GM19463 (cell line): ENCODE measurements around the gene IL9.
"Not testable (repeated sequence)": the region's sequence is repeated elsewhere in the genome, so short reads cannot be mapped to it uniquely, and the experiment has no call there.

Experiments used
- ATAC-seq: cut with Tn5 transposase; IDR thresholded peaks from one replicate; pipeline ENCODE4 v1.9.1; 2021; ENCODE audit warnings: mild to moderate bottlenecking, moderate library complexity; ENCODE audit not compliant: unreplicated experiment

Gene IL9

DNA sequence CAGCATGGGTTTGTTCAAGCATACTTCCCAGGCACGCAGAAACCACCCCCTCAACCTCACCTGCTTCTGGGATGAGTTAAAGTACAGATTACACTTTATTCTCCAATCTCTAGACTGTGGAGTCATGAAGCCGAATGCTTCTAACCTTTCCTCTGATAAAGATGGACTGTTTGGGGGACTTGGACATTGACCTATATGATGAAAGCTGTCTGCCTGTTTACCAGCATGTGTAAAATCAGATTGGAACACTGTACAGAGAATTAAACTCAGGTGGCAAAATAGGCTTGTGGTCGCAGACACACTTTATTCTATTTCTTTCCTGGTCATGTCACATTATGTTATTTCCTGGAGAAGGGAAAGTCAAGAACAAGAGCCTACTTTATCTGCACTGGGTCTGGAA lies 25.7 kb downstream of the IL9 start:
- ATAC-seq = no peak

DNA sequence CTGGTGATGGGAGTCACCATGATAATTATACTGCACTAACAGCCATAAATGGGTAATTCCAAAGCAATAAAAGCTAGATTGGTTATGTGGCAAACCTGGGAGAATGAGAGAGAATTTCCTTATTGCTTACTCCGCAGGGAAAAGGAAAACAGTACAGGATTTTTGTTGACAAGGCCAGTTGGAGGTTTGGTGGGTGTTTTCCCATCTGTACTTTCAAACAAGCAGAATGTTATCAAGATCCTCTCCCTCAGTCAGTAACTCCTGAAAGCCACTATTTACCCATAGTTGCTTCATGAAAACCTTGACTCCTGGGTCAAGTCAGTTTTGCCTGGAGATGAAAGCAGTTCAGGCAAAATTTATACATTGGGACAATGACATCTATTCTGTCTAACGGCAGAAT lies 26.4 kb downstream of the IL9 start:
- ATAC-seq = no peak

DNA sequence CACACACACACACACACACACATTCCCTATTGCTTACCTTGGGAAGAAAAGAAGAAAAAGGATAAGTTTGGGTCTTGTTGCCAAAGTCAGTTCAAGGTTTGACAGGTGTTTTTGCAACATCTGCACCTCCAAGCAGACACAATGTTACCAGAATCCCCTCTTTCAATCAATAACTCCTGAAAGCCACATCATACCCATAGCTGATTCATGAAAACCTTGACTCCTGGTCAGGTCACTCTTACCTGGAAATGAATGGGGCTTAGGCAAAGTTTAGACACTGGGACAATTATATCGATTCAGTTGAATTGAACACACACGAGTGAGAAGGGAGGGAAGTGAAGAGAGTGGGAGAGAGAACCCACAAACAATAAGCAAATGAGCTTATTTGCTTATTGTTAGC lies 27.0 kb downstream of the IL9 start:
- ATAC-seq = no peak

DNA sequence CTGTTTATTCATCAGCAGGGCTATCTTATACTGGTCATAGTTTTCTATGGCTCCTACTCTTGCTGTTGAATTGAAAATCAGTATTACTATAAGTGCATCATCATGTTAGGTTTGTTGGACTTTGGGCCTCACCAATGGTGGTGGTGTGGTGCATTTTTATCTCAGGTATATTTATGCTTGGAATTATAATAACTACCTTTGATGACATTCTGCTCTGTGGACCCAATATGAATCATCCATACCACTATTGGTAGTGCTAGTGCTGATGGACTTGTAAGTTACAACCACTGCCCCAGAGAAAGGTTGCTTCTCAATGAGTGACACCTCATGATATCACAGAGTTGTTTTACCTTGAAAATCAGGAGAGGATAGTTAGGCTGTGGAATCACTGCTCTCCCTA lies 28.0 kb downstream of the IL9 start:
- ATAC-seq = no peak

DNA sequence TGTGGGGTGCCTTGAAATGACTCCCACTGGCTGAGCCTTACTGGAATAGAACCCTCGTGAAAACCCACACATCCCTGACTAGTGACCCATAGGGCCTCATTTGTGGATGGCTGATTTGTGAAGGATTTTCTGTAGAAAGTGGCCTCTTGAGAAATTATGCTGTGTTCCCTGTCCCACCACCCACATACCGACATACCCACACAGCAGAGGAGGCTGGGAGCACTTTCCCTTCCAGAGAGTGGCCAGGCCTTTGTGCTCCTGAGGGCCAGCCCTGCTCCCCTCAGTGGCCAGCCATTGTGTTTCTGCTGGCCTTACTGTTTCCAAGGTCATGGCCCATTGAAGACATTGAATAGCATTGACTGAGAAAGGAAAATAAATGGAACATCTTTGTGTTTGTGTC lies 29.6 kb downstream of the IL9 start:
- ATAC-seq = no peak

DNA sequence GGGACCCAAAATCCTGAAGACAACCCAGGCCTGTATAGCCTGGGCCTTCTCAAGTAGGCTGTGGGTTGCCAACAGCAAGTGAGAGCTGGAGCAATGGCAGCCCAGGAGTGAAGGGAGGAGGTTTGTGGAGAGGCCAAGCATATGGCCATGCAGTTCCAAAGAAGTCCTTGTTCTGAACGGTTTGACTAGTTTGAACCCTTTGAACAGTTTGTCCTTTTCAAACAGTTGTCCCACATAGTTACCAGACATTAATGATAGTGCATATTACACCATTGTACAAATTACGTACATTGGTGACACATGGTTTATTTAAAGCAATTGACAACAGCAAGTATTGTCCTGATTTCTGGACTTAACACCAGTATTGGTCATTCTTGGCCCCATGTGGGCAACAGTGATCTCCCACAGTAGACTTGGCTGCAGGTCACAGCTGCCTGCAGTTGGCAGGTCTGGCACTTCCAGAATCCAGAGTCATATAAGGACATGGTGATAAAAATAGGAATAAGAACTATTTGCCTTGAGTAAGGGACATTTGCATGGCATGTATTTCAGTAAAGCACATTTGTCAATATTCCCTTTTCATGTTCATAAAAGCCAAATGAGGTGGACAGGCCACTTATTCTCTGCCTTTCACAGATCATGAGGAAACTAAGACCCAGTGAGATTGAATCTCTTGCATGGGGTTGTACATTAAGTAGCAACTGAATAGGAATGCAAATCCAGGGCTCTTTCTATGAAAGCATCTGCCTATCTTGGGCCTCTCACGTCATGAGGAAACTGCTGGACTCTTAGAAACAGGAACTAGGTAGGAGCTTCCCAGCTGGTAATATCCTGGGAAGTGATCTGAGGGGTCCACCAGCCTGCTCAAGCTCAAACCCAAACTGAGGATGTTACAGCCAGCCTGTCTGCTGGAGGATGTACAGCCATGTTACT lies 30.9 kb downstream of the IL9 start:
- ATAC-seq = no peak

DNA sequence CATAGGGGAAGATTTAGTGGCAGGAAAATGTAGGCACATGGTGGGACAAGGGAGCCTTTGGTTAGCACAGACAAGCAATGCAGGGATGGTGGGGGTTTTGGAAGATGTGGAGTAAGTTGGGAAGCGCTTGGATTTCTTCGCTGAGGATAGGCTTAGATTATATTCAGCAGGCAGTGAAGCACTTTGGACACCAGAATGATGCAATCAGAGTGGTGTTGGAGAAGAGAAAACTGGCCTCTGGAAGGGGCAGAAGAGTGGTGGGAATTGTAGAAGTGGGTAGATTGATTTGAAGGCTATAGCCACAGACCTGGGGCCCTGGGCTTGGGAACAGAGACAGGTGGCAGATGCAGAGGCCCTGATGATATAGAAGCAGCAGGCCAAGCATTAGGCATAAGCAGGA lies 32.9 kb downstream of the IL9 start:
- ATAC-seq = no peak

DNA sequence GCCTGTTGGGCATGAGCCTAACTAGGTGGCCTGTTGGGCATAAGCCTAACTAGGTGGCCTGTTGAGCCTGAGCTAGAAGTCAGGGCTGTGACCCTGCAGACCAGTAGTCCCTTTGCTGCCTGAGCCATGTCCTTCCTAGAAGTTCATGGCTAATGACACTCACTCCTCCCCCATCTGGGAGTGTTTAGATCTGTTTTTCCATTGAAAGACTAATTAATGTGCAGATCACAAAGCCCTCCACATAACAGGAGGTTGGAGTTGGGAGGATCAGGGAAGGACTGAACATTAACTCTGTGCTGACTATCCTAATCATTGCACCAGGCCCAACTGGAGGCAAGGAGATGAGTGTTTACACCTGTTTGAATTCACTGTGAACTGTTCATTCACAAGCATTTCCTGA lies 33.6 kb downstream of the IL9 start:
- ATAC-seq = no peak

DNA sequence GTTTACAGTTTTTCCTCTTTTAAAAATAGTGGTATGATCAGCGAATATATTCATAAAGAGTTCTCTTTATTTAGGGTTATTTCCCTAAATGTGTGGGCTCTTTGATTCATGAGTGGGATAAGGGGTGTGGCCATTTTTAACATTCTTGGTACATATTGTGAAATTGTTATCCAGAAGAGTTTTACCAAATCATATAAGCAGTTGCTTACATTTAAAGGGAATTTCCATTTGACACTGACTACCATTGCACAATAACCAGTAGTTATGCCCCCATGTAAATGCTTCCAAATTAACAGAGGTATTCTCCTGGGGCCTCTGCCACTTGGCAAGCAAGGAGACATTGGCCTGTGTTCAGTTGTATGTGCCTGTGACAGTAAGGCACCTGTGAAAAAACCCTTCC lies 34.0 kb downstream of the IL9 start:
- ATAC-seq = no peak

DNA sequence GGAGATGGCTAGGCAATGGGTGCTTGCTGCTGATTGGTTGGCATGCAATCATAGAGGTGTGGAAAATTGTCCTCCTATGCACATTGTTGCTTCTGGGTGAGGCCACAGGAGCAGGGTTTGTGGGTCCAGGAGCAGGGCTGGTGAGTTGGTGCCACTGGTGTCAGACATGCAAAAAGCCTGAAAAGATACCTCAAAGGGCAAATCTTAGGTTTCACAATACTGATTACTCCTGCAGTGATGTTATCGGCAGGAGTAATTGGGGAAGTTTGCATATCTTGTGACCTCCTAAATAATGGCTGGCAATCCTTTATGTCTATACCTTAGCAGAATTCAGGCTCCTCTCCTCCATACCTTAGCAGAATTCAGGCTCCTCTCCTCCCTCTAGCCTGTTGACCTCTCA lies 36.0 kb downstream of the IL9 start:
- ATAC-seq = no peak

DNA sequence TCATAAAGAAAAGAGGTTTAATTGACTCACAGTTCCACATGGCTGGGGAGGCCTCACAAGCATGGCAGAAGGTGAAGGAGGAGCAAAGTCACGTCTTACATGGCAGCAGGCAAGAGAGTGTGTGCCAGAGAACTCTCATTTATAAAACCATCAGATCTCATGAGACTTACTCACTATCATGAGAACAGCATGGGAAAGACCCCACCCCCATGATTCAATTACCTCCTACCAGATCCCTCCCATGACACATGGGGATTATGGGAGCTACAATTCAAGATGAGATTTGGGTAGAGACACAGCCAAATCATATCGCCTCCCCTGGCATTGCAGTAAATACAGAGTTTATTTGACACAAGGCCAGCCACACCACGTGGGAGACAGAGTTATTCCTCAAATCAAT lies 36.5 kb downstream of the IL9 start:
- ATAC-seq = not testable (repeated sequence)

DNA sequence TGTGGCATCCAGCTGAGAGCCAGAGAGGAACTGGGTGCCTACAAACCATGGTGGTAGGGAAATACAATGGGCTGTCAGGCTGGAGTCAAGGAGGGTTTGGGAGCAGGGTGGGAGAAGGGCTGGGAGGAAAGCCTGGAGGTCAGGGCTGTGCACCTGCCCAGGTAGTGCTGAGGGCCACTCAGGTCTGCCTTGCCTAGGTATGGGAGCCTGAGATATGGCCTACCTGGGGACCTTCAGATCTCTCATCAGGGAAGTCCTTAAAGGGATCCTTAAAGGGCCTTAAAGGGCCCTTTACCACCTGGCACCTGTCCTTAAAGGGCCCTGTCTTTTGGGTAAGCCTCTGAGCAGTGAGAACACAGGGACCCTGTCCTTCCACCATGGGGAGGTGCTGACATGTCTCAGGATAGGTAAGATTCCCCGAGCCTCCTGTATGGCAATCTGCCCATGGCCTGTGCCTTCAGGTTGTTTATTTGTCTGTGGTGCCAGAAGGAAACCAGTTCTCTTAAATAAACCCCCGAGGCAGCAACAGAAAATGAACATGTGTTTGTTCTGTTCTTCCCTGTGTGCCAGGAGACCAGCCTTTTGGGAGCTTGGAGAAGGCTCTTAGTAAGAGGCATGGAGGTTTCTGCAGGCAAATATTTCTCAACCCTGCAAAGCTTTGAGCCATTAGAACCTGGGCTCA lies 37.9 kb downstream of the IL9 start:
- ATAC-seq = no peak

DNA sequence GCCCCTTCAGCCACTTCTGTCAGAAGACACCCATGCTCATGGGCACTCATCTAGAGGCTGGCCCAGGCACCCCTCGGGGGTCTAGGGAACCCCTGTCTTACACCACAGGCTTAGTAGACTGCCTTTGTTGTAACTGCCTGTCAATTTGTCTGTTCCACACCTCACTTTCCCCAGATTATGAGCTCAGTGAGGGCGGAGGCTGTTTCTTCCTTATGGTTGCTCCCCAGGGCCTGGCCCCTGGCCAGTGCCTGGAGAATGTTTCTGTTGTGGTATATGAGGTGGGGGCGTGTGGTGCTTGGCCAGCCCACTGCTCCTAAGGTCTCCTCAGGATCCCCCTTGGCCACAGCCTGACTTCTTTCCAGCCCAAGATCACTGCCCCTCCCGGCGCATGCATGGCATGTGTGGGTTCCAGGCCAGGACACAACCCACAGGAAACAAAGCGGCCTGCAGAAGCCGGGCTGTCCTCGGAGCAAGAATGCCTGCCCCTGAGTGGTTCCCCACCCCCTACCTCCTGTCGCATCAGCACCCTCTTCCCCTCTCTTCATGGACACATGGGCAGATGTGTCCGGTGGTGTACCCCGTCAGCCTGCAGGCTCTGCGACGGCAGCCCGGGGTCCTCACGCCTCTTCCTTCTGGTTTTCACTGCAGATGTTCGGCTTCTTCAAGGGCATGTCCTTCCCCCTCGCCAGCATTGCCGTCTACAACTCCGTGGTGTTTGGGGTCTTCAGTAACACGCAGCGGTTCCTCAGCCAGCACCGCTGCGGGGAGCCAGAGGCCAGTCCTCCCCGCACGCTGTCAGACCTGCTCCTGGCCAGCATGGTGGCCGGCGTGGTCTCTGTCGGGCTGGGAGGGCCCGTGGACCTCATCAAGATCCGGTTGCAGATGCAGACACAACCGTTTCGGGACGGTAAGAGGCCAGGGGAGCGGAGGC lies 43.5 kb downstream of the IL9 start:
- no peak for ATAC-seq

DNA sequence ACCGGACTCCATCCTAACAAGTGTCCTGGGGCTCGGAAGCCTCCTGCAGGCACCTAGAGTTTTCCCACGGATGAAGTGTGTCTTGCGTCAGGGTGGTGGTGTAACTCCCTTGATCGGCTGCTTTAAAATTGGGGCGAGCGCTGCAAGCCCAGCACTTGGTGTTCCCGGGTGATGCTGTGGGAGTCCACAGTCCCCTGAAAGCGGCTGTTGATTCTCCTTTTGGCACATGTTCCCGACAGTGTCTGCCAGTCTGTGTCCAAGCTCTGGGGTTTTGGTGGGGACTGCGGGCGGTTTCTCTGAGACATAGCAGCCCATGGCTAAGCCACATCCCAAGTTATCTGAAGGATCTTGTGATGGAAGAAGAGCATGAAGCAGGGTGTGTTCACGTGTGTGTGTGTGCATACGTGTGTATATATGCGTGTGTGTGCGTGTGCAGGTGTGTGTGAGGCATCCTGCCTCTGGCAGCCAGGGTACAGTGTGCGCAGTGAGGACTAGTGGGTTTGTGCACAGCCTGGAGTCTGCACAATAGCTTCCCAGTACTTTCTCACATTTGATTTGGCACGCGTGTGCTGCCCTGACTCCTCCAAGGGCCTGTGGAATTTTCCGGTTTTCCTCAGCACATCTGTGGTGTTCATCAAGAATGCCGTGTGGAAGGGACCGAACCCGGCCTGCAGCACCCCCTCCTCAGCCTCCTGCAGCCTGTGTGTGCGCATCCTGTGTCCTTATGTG lies 44.3 kb downstream of the IL9 start:
- ATAC-seq = no peak

DNA sequence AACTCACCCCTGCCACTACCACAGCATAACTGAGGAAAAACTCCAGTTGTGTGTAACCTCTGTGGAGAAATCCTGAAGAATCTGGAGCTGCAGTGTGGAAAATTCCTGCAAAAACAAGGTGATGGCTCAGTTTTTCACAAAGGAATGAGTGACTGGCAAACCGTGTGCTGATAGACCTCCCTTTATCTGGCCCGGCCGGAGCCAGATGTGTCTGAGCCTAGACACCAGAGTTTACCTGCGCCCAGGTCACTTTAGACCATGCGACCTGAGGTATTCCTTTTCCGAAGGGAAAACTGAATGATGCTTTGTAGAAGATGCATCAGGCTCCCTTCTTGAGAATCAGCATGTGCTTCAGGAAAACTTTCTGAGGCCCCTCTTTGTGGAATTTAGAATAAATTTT lies 45.0 kb downstream of the IL9 start:
- ATAC-seq = no peak

DNA sequence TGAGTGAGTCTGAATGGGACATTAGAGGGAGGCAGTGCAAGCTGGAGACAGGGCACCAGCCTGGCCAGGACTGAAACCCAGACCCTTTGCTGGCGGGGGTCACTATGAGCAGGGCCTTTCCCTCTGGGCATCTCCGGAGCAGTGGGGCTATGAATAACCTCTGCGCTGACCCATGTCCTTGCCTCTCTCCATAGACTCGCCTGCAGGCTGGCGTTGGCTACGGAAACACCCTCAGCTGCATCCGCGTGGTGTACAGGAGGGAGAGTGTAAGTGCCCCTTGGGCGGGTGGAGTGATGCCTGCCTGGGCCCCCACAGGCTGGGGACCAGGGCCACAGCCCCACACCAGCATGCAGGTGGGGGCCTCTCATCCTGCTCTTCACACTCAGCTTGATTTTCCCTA lies 45.4 kb downstream of the IL9 start:
- no peak for ATAC-seq

DNA sequence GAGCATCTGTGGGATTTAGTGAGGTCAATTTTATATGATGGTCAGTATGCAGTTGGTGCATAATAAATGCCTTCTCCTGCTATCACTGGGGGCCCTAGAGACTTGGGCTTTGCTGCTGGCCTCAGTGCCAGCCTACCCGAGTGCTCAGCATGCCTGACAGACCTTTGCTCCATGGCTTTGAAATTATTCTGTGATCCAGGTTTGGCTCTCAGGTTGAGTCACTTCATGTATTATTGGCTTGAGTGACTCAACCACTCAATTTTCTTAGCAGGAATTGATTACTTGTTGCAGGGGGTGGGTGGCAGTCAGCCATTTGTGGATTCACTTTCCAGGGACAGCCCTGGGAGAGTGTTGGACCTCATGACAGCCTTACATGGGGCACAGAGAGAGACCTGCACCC lies 47.7 kb downstream of the IL9 start:
- no peak for ATAC-seq

DNA sequence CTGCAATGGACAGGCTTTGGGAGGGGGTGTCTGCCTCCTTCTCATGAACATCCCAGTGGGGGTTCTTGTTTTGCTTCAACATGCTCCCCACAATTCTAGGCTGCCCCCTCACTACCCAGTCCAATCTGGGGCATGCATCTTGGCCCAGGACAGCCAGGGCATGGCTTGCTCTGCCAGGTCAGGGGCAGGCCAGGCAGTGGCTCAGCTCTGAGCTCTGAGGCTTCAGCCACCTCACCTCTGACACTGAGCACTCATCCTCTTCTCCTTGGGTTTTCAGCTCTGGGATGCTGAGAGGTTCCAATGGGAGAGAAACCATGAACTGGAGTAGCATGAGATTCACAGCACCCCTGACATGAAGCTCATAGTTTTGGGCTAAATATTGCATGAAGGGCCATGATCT lies 49.3 kb downstream of the IL9 start:
- ATAC-seq = no peak

DNA sequence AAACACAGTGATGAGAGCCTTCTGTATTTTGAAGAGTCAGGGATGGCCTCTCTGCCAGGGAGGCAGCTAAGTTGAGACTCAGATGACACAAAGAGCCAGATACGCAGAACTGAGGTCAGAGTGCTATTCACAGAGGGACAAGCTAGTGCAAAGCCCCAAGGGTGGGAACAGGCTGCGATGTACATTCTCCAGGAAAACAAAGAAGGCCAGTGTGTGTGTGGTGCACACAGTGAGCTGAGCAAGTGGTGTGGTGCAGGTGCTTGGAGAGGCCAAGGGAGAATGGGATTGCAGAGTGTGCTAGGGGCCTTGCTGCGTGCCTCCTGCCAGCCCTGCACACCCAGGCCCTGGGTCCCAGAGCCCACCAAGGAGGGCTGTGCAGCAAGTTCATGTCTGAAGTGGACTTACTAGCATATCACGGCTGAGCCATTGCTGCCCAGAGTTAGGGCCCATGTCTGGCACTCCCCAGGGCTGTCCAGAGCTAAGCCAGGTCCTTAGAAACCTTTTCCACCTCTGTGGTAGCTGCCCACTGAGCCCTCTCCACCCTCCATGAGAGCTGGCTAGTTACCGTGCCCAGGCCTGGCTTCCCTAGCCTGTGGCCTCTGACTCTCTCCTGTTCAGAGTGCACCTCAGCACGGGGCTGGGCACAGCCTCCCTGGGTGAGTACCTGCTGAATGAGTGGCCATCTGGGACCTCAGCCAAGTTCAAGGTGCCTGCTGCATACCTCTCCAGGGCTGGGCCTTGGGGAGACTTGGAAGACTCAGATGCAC lies 51.9 kb downstream of the IL9 start:
- no peak for ATAC-seq

DNA sequence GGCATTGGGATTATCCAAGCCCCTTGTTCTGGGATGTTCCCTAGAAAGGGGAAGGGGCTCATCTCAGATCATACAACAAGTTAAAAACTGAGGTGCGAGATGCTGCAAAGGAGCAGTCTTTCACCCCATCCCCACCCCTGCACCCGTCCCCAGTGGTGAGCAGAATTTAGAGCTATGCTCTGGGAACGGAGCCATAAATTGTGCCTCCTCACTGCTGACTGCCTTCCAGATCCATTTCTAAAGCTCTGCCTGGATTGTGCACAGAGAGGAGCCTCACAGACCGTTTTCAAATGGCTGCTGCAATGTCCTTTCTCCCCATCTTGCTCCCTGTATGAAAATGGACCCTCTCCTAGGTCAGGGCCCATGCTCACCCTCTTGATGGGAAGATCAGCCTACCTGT lies 52.9 kb downstream of the IL9 start:
- no peak for ATAC-seq
